ENCODE results near the gene ADAP1.

The ADAP1 gene

GRCh38 chr7:988426-988911 is 34.0 kb upstream of the ADAP1 start:
- no peak for DNase-seq (ENCODE audit: low spot score)

GRCh38 chr7:987909-988308 is 33.4 kb upstream of the ADAP1 start:
- DNase-seq (ENCODE audit: low spot score): no peak

- no peak for DNase-seq (ENCODE audit: low spot score)
Measured at GRCh38 chr7:986766-987751, 32.6 kb upstream of the ADAP1 start.

- DNase-seq (ENCODE audit: low spot score): peak; percentile 39
Measured at GRCh38 chr7:985915-986741, 31.6 kb upstream of the ADAP1 start.

GRCh38 chr7:985127-985416 is 30.6 kb upstream of the ADAP1 start:
- DNase-seq (ENCODE audit: low spot score): no peak

- DNase-seq (ENCODE audit: low spot score): no peak
Measured at GRCh38 chr7:984361-985126, 30.1 kb upstream of the ADAP1 start.

GRCh38 chr7:983616-984071 is 29.2 kb upstream of the ADAP1 start:
- no peak for DNase-seq (ENCODE audit: low spot score)

- no peak for DNase-seq (ENCODE audit: low spot score)
Measured at GRCh38 chr7:983004-983615, 28.6 kb upstream of the ADAP1 start, which contains the start of gene CYP2W1. Gene CYP2W1, plus strand, starts transcription at chr7:983181. Its CDS starts 31 bp downstream, at chr7:983212.

- no peak for DNase-seq (ENCODE audit: low spot score)
Measured at GRCh38 chr7:982511-983003, 28.1 kb upstream of the ADAP1 start.

- no peak for DNase-seq (ENCODE audit: low spot score)
Measured at GRCh38 chr7:981793-982510, 27.5 kb upstream of the ADAP1 start.

GRCh38 chr7:979886-980571 is 25.5 kb upstream of the ADAP1 start:
- no peak for DNase-seq (ENCODE audit: low spot score)

- no peak for DNase-seq (ENCODE audit: low spot score)
Measured at GRCh38 chr7:979151-979550, 24.7 kb upstream of the ADAP1 start.

- DNase-seq (ENCODE audit: low spot score): no peak
Measured at GRCh38 chr7:978416-979091, 24.1 kb upstream of the ADAP1 start.

- no peak for DNase-seq (ENCODE audit: low spot score)
Measured at GRCh38 chr7:978049-978346, 23.5 kb upstream of the ADAP1 start.

GRCh38 chr7:977326-978048 is 23.0 kb upstream of the ADAP1 start:
- DNase-seq (ENCODE audit: low spot score): no peak

GRCh38 chr7:976901-977325 is 22.4 kb upstream of the ADAP1 start:
- no peak for DNase-seq (ENCODE audit: low spot score)

- DNase-seq (ENCODE audit: low spot score): no peak
Measured at GRCh38 chr7:975702-976473, 21.4 kb upstream of the ADAP1 start.
